ENCODE data around the gene ATXN1. TPM values are rescaled to one million over a fixed set of nuclear protein-coding genes. Genes with fewer than 3 reads are reported as not detected.
"Not testable (repeated sequence)": the region's sequence is repeated elsewhere in the genome, so short reads cannot be mapped to it uniquely, and the experiment has no call there.

Gene ATXN1
- total RNA-seq, 1 experiment from 2014 or later: under 0.01 TPM

DNA sequence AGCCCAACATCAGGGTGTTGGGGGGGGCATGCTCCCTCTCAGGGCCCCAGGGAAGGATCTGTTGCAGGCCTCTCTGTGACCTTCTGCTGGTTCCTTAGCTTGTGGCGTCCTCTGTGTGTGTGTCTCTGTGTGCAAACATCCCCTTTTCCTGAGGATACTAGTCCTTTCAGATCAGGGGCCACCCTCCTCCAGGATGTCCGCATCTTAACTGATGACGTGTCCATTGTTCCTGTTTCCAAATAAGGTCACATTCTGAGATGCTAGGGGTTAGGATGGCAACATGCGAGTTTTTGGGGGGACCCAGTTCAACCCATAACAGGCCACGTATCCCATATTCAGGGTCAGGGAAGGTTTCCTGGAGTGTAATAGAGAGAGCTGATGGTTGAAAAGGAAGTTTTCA is 482.0 kb downstream of the ATXN1 start:
- in situ Hi-C loops (cut with HindIII; ENCODE audit: low sequenced_read_pairs): no loop called here
- DNase-seq (ENCODE audit: low spot score): no peak

DNA sequence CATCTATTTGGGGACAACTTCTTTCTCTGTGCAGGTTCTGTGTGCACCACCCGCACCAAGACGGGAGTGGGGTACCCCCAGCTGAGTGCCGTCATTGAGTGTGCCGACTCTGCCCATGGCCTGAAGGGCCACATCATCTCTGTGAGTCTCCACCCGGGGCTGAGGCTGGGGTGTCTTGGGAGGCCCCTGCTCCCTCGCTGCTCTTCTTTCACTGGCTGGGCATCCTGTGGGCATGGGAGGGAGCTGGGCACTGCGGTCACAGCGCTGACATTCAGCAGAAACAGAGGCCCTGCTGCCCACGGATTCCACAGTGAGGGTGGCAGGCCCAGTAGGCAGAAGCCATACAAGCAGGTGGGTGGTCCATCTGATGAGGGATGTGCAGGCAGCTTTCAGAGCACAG is 482.5 kb downstream of the ATXN1 start:
- in situ Hi-C loops (cut with HindIII; ENCODE audit: low sequenced_read_pairs): no loop called here

DNA sequence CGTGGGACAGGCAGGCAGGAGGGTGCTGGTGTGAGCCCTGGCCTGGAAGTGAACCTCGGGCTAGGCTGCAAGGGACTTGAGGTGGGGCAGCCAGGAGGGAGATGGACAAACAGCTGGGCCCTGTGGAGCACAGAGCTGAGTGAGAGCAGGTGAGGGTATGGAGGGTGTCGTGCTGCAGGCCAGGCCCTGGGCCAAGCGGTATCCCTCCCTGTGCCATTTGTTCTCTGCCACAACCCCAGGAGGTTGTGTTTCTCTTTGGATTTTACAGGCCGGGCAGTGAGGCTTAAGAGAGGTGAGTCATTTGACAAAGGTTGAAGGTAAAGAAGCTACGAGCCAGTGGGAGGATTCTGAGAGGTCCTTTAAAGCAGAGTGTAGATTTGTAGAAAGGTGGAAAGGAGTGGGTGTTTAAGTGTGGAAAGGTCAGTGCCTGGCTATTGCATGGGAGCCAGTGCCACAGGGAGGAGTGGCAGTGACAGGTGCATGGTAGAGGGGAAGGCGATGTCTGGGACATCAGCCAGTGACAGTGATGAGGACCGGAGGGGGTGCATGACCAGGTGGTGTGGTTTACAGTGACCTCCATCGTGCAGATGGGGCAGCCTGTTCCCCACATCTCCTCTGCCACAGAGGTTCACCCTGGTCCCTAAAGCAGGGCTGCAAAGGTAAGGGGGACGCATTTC is 483.1 kb downstream of the ATXN1 start:
- in situ Hi-C loops (cut with HindIII; ENCODE audit: low sequenced_read_pairs): no loop called here
- peak; percentile 72 for DNase-seq (ENCODE audit: low spot score)

More for the DNA sequence above, 482.5 kb downstream of the ATXN1 start:
- DNase-seq (ENCODE audit: low spot score): no peak

DNA sequence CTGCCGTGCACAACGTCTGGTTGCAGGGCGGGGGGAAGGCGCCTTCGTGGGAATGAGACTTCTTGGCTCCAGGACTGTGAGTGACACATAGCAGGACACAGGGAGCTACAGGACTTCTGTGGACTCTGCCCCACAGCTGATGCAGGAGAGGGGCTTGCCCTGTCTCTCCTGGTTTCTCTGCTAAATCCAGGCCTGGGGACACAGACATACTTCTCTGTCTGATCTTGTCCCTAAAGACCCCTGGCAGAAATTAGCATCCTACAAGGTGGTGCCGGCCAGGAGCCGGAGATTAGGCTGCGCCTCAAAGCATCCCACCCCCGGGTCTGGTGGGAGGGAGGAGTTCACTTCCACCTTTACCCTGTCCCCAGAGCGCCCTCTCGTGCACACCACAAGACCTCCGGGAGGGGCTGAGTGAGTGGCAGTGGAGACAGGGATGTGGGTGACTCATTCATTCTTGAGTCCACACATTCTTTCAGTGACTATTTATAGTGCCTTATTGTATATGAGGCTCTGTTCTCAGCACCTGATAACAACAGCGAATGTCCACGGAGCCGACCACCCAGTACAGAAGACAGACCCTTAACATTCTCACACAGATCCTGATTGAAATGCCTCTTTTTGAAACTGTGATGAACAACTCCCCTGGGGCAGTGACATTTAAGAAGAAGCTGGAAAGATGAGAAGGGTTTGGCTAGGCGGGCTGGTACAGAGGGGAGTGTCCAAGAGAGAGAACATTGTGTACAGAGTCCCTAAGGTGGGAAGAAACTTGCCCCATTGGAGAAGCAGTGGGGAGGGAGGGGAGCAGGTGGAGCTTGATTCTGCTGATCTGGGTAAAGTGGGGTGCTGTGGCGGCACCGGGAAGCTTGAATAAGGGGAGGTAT is 483.9 kb downstream of the ATXN1 start:
- peak; percentile 17 for DNase-seq (ENCODE audit: low spot score)
- in situ Hi-C loops (cut with HindIII; ENCODE audit: low sequenced_read_pairs): no loop called here

DNA sequence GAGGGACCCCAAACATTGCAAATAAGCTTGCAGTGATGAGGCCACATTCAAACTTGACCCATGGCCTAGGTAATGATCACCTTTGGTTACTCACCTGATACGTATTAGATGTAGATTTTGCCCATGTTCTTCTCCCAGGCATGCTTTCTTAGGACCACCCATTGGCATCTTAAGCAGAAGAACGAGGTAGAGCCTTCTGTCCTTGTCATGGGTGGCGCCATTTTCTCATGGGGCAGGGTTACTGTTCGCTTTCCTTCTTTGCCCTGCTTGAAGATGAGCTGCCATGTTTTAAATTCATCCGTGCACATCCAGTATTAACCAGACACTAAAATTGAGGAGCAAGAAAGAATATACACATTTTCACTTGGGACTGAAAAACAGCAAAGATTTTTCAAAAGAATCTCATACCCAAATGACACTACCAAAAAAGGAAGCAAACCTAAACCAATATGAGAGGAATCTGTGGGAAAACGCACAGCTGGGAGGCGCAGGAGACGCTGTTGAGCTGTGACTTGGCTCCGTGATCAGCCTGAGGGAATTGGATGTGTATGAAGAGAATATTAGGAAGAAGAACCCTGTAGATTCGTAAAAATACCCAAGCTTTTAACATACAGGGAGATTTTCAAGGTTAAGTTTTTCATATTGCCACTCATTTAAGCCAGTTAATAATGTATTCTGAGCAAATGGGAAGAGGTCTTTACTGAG is 486.2 kb downstream of the ATXN1 start:
- in situ Hi-C loops (cut with HindIII; ENCODE audit: low sequenced_read_pairs): no loop called here
- no peak for DNase-seq (ENCODE audit: low spot score)

DNA sequence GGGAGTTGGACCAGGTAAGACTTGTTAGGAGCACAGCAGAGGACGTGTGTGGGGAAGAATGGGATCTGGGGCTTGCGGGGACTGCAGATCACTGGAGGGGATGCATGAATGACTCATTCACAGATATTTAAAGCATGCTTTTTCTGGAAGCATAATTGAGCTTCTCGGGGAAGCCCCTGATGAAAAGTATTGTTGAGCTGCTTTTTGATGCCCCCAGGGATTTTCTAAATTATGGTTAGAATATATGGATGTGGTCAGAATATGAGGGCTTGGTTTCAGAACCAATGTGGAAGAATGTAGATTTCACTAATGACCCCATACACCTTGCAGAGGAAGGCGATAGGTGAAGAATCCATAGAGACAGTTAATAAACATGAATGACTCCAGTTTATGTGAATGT is 486.8 kb downstream of the ATXN1 start:
- in situ Hi-C loops (cut with HindIII; ENCODE audit: low sequenced_read_pairs): no loop called here

DNA sequence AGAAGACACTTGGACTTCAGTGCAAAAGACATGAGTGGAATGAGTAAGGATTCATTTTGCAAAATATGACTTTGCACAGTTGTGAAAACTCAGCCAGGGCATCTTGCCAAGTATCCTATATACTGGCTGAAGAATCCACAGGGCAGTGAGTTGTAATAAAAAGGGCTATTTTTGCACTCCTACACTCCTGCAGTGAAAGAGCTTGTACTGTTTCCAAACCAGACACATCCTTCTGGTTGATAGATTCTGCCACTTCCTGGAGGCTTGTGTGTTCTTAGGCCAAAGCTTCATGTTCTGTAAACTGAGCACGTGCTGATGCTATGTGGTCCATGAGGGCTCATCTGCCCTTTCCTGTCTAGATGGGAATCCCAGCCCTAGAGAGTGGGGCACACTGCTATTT is 488.0 kb downstream of the ATXN1 start:
- DNase-seq (ENCODE audit: low spot score): peak; percentile 41
- in situ Hi-C loops (cut with HindIII; ENCODE audit: low sequenced_read_pairs): no loop called here

More for the DNA sequence above, 486.8 kb downstream of the ATXN1 start:
- DNase-seq (ENCODE audit: low spot score): no peak

DNA sequence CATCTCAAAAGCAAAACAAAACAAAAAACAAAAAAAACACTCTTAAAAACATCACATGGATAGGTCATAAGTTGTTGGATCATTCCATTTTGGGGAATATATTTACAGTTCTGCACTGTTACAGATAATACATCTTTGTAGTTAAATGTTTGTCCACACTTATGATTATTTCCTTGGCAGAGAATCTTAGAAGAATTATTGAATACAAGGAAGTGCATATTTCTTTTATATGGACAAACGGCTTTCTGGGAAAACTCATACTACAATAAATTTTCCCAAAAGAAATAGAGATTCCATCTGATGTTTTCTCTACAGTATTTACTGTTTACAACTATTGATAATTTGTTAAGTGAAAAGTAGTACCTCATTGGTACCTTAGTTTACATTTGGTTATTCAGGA is 489.1 kb downstream of the ATXN1 start:
- in situ Hi-C loops (cut with HindIII; ENCODE audit: low sequenced_read_pairs): no loop called here
- no peak for DNase-seq (ENCODE audit: low spot score)

DNA sequence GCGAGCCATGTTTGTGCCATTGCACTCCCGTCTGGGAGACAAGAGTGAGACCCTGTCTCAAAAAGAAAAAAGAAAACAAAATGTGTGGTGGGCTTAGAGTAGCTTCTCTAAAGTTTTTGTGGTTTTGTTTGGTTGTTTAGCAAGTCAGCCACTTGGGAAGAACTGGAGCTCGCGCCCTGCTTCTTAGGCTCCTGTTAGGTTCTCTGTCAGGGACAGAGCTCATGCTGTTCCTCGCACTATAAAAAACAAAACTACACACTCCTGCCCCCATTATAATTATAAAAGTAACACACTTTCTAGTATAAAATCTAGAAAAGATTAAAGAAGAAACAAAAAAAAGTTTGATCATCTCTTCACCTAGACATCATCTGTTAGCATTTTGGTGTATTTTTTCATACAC is 489.8 kb downstream of the ATXN1 start:
- DNase-seq (ENCODE audit: low spot score): no peak
- in situ Hi-C loops (cut with HindIII; ENCODE audit: low sequenced_read_pairs): no loop called here

DNA sequence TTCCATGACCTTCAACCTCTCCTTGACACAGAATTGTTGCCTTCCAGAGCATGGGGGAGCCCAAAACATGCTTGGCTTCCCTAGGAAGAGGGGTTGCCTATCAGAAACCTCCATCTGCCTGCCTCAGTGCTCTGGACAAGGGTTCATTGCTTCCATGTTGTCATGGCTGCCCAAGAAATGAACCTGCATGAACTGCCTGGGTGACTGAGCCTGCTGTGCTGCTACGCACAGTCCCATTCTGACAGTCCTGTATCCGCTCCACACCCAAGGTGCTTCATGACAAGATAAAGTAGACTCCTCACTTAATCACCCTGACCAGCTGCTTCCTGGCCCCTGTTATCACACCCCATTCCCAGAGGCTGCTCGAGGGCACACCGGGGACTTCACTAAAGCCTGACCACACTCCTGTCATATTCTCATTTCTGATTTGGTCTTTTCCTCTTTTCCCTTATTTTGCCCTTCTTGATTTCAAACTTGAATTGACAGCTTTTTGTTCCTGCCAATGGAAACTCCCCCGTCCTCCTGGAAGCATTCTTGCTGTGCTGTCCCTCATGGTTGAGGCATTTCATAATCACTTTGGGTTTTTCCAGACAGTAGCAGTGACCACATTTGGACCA is 491.0 kb downstream of the ATXN1 start:
- in situ Hi-C loops (cut with HindIII; ENCODE audit: low sequenced_read_pairs): no loop called here
- no peak for DNase-seq (ENCODE audit: low spot score)

DNA sequence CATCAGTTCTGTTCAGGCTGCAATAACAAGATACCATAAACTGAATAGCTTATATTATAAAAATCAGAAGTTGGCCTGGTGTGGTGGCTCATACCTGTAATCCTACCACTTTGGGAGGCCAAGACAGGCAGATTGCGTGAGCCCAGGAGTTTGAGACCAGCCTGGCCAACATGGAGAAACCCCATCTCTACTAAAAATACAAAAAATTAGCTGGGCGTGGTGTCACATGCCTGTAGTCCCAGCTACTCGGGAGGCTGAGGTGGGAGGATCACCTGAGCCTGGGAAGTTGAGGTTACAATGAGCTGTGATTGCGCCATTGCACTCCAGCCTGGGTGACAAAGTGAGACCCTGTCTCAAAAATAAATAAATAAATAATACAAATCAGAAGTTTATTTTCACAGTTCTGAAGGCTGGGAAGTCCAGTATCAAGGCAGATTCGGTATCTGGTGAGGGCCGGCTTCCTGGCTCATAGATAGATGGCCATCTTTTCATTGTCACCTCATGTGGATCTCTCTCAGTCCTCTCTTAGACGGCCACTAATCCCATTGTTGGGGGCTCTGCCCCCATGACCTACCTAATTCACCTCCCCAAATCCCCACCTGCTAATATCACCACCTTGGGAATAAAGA is 491.7 kb downstream of the ATXN1 start:
- in situ Hi-C loops (cut with HindIII; ENCODE audit: low sequenced_read_pairs): not testable (repeated sequence)

DNA sequence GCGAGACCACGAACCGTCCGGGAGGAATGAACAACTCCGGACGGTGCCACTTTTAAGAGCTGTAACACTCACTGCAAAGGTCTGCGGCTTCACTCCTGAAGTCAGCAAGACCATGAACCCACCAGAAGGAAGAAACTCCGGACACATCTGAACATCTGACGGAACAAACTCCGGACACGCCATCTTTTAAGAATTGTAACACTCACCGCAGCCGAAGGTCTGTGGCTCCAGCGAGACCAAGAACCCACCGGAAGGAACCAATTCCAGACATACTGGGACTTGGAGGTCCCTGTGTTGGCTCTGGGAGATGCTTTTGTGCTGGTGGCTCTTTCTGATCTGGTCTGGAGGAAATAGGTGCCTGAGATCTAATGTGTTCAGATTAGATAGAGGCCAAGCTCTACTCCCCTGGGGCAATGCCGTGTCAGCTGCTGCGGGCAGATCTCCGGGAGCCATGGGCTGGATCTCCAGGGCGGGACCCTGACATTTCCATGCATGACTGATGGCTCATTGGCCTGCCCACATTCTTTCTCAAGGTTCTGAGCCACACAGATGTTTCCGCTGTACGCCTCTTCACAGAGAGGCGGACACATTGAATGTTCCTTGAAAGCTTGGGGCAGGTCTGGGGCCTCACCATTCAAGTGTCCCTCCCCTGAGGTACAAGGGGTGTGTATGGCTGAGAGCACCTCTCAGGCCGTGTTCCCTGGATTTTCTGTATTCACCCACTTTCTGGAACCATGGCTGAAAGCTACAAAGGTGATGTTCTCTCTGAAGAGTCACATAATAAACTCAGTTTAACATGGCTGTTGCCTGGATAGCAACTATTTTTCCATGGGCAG is 493.6 kb downstream of the ATXN1 start:
- no peak for DNase-seq (ENCODE audit: low spot score)
- in situ Hi-C loops (cut with HindIII; ENCODE audit: low sequenced_read_pairs): no loop called here

More for the DNA sequence above, 491.7 kb downstream of the ATXN1 start:
- not testable (repeated sequence) for DNase-seq (ENCODE audit: low spot score)

DNA sequence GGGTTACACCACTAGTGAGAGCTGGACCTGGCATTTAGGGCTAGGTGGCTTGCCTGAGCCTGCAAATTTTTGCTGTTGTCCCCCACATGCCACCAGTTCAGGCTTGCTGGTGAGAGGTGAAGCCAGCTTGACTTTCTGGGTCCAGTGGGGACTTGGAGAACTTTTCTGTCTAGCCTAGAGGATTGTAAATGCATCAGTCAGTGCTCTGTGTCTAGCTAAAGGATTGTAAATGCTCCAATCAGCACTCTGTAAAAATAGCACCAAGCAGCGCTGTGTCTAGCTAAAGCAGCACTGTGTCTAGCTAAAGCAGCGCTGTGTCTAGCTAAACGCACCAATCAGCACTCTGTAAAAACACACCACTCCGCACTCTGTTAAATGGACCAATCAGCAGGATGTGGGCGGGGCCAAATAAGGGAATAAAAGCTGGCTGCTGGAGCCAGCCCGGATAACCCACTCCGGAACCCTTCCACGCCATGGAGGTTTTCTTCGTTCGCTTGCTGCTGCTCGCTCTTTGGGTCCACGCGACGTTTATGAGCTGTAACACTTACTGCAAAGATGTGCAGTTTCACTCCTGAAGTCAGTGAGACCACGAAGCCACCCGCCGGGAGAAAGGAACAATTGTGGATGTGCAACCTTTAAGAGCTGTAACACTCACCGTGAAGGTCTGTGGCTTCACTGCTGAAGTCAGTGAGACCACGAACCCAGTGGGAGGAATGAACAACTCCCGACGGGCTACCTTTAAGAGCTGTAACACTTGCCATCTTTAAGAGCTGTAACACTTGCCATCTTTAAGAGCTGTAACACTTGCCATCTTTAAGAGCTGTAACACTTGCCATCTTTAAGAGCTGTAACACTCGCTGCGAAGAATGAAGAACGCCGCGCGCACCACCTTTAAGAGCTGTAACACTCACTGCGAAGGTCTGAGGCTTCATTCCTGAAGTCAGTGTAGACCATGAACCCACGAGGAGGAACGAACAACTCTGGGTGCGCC is 495.6 kb downstream of the ATXN1 start:
- no peak for DNase-seq (ENCODE audit: low spot score)
- in situ Hi-C loops (cut with HindIII; ENCODE audit: low sequenced_read_pairs): no loop called here

DNA sequence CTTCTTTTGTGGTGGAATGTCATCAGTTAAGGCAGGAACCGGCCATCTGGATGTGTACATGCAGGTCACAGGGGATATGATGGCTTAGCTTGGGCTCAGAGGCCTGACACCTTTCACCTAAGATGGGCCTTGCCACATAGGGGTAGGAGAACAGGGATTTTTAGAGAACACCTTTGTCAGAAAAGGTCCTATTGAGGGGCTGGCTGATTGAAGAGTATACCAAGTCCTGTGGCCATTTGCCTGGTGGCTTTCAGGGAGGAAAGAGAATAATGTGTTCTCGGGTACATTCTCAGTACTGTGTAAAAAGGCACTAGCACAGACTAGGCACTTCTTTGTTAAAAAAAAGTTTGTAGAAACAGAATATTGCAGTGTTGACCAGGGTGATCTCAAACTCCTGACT is 496.5 kb downstream of the ATXN1 start:
- in situ Hi-C loops (cut with HindIII; ENCODE audit: low sequenced_read_pairs): no loop called here

DNA sequence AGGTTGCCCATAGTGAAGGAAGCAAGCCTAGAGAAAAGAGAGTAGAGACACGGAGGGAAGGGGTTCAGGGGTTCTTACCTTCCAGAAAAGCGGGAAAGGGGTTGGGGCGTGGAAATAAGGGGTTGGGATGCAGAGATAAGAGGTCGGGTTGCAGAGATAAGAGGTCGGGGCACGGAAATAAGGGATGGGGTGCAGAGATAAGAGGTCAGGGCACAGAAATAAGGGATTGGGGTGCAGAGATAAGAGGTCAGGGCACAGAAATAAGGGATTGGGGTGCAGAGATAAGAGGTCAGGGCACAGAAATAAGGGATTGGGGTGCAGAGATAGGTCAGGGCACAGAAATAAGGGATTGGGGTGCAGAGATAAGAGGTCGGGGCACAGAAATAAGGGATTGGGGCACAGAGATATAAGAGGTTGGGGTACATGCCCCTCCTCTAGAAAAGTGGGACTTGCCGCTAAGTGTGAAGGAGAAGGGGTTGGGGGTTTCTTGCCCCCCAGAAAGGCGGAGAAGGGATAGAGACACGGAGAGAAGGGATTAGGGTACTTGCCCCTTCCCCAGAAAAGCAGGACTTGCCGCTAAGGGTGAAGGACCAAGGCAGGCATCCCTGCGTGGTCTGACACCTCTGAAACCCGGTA is 497.7 kb downstream of the ATXN1 start:
- in situ Hi-C loops (cut with HindIII; ENCODE audit: low sequenced_read_pairs); DNase-seq (ENCODE audit: low spot score): not testable (repeated sequence)

More for the DNA sequence above, 496.5 kb downstream of the ATXN1 start:
- no peak for DNase-seq (ENCODE audit: low spot score)

DNA sequence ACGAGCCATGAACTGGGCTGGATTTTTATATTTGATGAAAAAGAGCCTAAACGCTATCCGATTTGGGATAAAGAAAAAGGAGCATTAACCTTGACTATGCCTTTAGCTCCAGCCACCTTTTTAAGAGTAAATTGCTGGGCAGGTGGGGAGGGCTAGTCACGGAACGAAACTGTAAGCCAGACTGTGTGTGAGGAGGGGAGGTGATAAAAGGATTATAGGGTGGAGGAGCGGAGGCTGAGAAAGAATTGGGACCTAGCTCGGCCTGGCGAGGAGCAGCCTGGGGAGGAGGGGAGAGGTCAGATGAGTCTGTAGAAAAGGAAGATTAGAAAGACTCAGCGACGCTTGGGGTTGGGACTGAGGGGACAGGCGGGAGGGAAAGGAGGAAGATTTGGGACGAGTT is 498.5 kb downstream of the ATXN1 start:
- DNase-seq (ENCODE audit: low spot score); in situ Hi-C loops (cut with HindIII; ENCODE audit: low sequenced_read_pairs): not testable (repeated sequence)

DNA sequence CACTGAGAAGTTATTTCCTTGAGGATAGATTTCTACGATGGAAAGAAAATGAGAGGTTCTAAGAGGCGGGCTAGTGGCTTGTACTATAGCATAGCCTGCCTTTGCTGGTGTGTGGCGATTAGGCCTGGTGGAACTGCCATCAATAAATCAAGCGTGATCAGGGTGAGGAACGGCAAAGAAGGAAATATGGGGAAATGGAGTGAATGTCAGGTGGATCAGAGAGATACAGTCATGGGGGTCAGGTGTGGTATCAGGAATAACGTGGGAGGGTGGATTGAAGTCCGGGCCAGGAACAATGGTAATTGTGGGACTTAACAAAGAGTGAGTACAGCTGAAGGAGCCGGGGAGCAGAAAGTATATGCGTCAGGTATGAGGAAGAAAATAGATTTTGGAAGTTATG is 500.7 kb downstream of the ATXN1 start:
- DNase-seq (ENCODE audit: low spot score); in situ Hi-C loops (cut with HindIII; ENCODE audit: low sequenced_read_pairs): not testable (repeated sequence)

All from G401 (cell line).